Stomach (tissue), 9 donors: ENCODE results near the gene TRIM46. TPM values are rescaled to one million over a fixed set of nuclear protein-coding genes. Genes with fewer than 3 reads are reported as not detected.

Experiments used
- DNase-seq, 2 donors: peaks; one replicate each; pipeline versions ENCODE4 v3.0.0 to v3.0.0-alpha.2; 2013 to 2019
- H3K27ac ChIP-seq, 5 donors: fragments of 200-600 bp in 4 of 5; sonication (generic) in 4 of 5; one replicate each; pipeline ENCODE4 v1.5.1; 2013 to 2019; ENCODE audit warnings: mild to moderate bottlenecking in 1 of 5, moderate library complexity in 1 of 5
- H3K27me3 ChIP-seq, 3 donors: fragments of 200-600 bp; sonication (generic); one replicate each; pipeline ENCODE4 v1.5.1; 2017 to 2019; ENCODE audit warnings: mixed run types in 1 of 3
- H3K36me3 ChIP-seq, 4 donors: fragments of 200-600 bp; sonication (generic); 1 replicate in 3 of 4; 2 replicates in 1 of 4; pipeline ENCODE4 v1.5.1; 2016 to 2019
- H3K4me1 ChIP-seq, 4 donors: fragments of 200-600 bp; sonication (generic); one replicate each; pipeline ENCODE4 v1.5.1; 2016 to 2019
- H3K4me3 ChIP-seq, 4 donors: fragments of 200-600 bp; sonication (generic) in 3 of 4; one replicate each; pipeline ENCODE4 v1.5.1; 2016 to 2019; ENCODE audit warnings: mild to moderate bottlenecking in 1 of 4
- H3K9me3 ChIP-seq, 4 donors: fragments of 200-600 bp; sonication (generic); one replicate each; pipeline ENCODE4 v1.5.1; 2016 to 2019
- CTCF ChIP-seq, 7 experiments: fragments of 450-650 bp in 4 of 7; fragments of 200-600 bp in 3 of 7; sonication (generic) in 3 of 7; IDR thresholded peaks; one replicate each; pipeline ENCODE4 v1.5.1; 2016 to 2019; ENCODE audit warnings: antibody characterized with exemption in 7 of 7, control low read depth in 2 of 7, mild to moderate bottlenecking in 1 of 7
- EP300 ChIP-seq: sonication (generic); formaldehyde crosslinking; IDR thresholded peaks from one replicate; pipeline ENCODE4 v1.6.1; 2017; ENCODE audit warnings: antibody characterized with exemption
- POLR2A ChIP-seq, 4 donors: fragments of 450-650 bp; IDR thresholded peaks; one replicate each; pipeline ENCODE4 v1.6.1; 2016; ENCODE audit warnings: antibody characterized with exemption in 4 of 4, control low read depth in 2 of 4, mild to moderate bottlenecking in 1 of 4, moderate library complexity in 1 of 4
- POLR2AphosphoS5 ChIP-seq, 3 donors: sonication (generic); formaldehyde crosslinking; IDR thresholded peaks; one replicate each; pipeline ENCODE4 v1.6.1; 2016; ENCODE audit warnings: antibody characterized with exemption in 3 of 3
- WGBS, 5 donors: extraction: QIAGEN DNeasy Blood & Tissue Kit in 3 of 5; methylation state at CpG; one replicate each; pipeline versions ENCODE4 v1.1.5 to v1.1.7; 2013 to 2018; 5-methylcytosine and 5-hydroxymethylcytosine counted together
- intact Hi-C: fragments of 100-400 bp; cut with DNase I; formaldehyde crosslinking; loops from one replicate; pipeline ENCODE4 v1.15.1; 2023; ENCODE audit warnings: low total_unique reads
- polyA plus RNA-seq, 3 donors: library from polyadenylated mRNA; stranded (reverse); fragments of 200-250 nt; gene quantifications; one replicate each; pipeline ENCODE4 v1.2.3, GENCODE V29; 2013
- total RNA-seq, 5 donors: library from RNA; depleted of rRNA; stranded (reverse); fragments of >200 nt; gene quantifications; one replicate each; pipeline versions ENCODE4 v1.1.0 to v1.2.3, GENCODE V29; 2014 to 2016
- donor health status: healthy with polysubstance abuse.
- donor health status: Bipolar disorder and iron deficiency.
- donor health status: healthy.

Gene TRIM46
- total and polyA plus RNA-seq, 8 donors: 0.58 to 16.9 (median 0.71) TPM; not detected in 2

DNA sequence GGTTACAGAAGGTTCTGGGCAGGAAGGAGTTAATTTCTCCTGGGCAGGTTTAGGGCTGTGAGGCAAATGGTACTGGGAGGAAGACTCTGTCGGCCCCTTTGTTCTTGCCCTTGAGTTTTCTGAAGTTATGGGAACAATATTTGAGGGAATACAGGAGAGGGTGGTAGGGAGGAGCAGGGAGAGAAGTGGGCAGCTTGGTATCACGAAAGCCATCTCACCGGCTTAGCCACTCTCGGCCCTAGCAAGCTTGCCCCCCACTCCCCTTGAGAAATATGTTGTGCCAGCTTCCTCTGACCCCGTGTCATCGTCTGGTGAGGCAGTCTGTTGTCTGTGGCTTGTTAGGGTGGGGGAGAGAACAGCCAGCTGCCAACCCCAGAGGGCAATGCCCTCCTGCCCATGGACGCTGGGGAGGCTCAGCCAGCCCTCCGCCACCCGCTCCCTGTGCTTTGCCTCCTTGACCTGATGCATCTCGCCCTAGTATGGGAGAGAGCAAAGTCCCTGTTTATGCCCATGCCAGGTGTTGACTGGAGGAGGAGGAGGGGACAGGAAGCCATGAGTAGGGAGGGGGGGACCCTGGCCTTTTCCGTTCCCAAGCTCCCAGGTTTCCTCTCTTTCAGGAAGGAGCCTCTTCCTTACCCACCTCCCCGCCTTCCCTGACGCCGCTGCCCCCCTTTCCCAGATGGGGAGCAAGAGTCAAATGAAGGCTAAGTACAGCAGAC is 44.7 kb upstream of the TRIM46 start:
- Histone ChIP-seq H3K36me3 (peaks cover 25 to 32% (median 29%) of the 10 kb centered on the region in 4 donors), H3K27me3 (peaks cover 0 to 37% (median 9%) of the 10 kb centered on the region in 3 donors), H3K27ac (peak overlapping the region; percentile 93 to 100 (median 98)), H3K9me3 (no peaks in the 10 kb centered on the region), H3K4me1 (peaks cover 60 to 98% (median 95%) of the 10 kb centered on the region in 4 donors), H3K4me3 (peak overlapping the region; percentile 73 to 78 (median 74))
- DNase-seq: peak; percentile 61 to 84
- 3 to 14% (median 8%) methylated on average over 14 of the region's 14 CpGs for WGBS, 5 donors
- intact Hi-C loops: no loop called here
- TF ChIP-seq POLR2A (IDR thresholded peaks at IDR 0.05) (no peak), POLR2AphosphoS5 (IDR thresholded peaks at IDR 0.05) (peak in 2 of 3 donors; percentile 78 to 91)

GRCh38 chr1:155130272-155131006 is 43.2 kb upstream of the TRIM46 start:
- DNase-seq: peak in 1 of 2 donors; percentile 67
- Histone ChIP-seq H3K4me1 (peaks cover 60 to 98% (median 95%) of the 10 kb centered on the region in 4 donors), H3K4me3 (peak overlapping the region; percentile 73 to 78 (median 74)), H3K9me3 (no peaks in the 10 kb centered on the region), H3K27me3 (peaks cover 0 to 37% (median 9%) of the 10 kb centered on the region in 3 donors), H3K36me3 (peaks cover 32 to 41% (median 38%) of the 10 kb centered on the region in 4 donors), H3K27ac (peak overlapping the region; percentile 93 to 100 (median 98))
- intact Hi-C loops: no loop called here
- no peak for TF ChIP-seq EP300
- TF ChIP-seq POLR2A (IDR thresholded peaks at IDR 0.05): no peak
- TF ChIP-seq CTCF (IDR thresholded peaks at IDR 0.05): no peak
- no peak for TF ChIP-seq POLR2AphosphoS5 (IDR thresholded peaks at IDR 0.05)
- 12 to 21% (median 19%) methylated on average over 5 to 6 of the region's 6 CpGs for WGBS, 5 donors

DNA sequence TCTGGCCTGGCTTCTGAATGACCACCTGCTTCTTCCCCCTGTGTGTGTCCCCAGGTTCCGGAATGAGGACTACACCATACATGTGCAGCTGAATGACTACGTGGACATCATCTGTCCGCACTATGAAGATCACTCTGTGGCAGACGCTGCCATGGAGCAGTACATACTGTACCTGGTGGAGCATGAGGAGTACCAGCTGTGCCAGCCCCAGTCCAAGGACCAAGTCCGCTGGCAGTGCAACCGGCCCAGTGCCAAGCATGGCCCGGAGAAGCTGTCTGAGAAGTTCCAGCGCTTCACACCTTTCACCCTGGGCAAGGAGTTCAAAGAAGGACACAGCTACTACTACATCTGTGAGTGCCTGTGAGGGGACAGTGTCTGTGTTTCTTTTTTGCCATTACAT is 42.4 kb upstream of the TRIM46 start:
- intact Hi-C loops: no loop called here
- Histone ChIP-seq H3K4me1 (peaks cover 53 to 91% (median 89%) of the 10 kb centered on the region in 4 donors), H3K27me3 (peaks cover 0 to 31% (median 6%) of the 10 kb centered on the region in 3 donors), H3K9me3 (no peaks in the 10 kb centered on the region), H3K27ac (peak overlapping the region; percentile 40 to 100 (median 98)), H3K4me3 (peak overlapping the region in 3 of 4 donors; percentile 15 to 74 (median 73)), H3K36me3 (peaks cover 32 to 41% (median 38%) of the 10 kb centered on the region in 4 donors)
- peak in 2 of 3 donors; percentile 46 to 59 for TF ChIP-seq POLR2AphosphoS5 (IDR thresholded peaks at IDR 0.05)
- no peak for TF ChIP-seq POLR2A (IDR thresholded peaks at IDR 0.05)
- TF ChIP-seq EP300: peak; percentile 56
- TF ChIP-seq CTCF (IDR thresholded peaks at IDR 0.05): no peak
- peak in 1 of 2 donors; percentile 78 for DNase-seq
- WGBS, 5 donors: 37 to 62% (median 48%) methylated on average over 8 of the region's 8 CpGs

DNA sequence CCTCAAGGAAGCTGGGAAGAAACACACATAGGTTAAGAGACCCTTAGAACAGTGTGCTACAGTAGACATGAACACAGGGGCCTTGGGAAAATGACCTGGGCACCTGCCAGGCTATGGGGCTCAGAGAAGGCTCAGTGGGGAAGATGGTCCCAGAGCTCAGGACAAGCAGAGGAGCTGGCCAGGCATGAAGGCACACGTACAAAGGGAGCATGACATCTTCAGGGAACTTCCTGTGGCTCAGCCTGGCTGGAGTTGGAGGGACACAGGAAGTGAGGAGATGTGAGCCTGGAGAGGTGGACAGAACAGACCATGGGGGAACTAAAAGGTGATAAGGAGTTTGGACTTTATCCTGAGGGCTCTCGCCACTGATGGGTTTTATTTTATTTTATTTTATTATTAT is 41.8 kb upstream of the TRIM46 start:
- H3K27me3 ChIP-seq: peaks cover 0 to 26% (median 5%) of the 10 kb centered on the region in 3 donors
- peaks cover 32 to 41% (median 38%) of the 10 kb centered on the region in 4 donors for H3K36me3 ChIP-seq
- H3K9me3 ChIP-seq: no peaks in the 10 kb centered on the region
- intact Hi-C loops: no loop called here
- 42 to 60% (median 54%) methylated on average over 2 of the region's 2 CpGs for WGBS, 5 donors
- peak overlapping the region; percentile 10 to 100 (median 98) for H3K27ac ChIP-seq
- no peak for DNase-seq
- TF ChIP-seq CTCF (IDR thresholded peaks at IDR 0.05) (no peak), POLR2A (IDR thresholded peaks at IDR 0.05) (no peak), POLR2AphosphoS5 (IDR thresholded peaks at IDR 0.05) (no peak), EP300 (no peak)
- peaks cover 50 to 90% (median 87%) of the 10 kb centered on the region in 4 donors for H3K4me1 ChIP-seq
- peak overlapping the region in 1 of 4 donors; percentile 74 for H3K4me3 ChIP-seq
